ENCODE measurements around the gene SLIT3. TPM values are rescaled to one million over a fixed set of nuclear protein-coding genes. Genes with fewer than 3 reads are reported as not detected.

The SLIT3 gene
- polyA plus RNA-seq, 4 donors, result 55.4 to 60.5 (median 57.8) TPM

DNA sequence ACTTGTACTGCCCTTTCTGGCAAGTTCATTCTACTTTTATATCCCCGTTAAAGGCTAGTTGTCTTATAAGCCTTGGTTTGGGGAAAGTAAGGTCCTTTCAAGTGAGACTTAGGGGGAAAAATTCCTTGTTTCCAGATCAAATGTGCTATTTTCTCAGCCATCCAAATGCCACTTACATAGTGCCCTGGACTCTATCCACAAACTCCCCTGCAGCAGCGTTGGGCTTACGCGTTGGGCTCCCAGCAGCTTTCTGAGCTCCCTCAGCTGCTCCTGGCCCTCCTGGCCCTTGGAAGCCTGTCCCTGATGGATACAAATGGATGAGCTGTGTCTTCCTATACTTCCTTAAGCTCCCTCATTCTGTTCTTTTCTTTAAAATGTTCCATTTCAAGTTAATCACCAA, 442.6 kb downstream of the SLIT3 start:
- no peak for DNase-seq (ENCODE audit: low read depth in 4 of 4, low spot score in 3 of 4)

DNA sequence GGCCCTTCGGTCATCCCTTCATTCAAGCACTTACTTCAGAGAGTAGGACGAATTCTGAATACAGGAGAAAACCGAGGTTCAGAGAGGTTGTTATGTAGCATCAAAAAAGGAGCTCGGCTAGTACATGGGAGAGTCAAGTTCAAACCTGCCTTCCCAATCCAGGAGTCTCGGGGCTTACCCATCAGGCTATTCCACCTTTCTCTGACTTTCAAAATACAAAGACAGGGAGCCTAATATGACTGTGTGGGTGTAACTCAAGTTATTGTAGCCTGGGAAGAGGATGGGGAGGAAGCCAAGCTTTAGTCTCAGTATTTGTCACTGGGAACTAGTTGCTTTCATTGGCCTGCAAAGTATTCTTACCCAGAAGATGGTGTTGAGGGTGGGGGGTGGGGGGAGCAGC, 447.0 kb downstream of the SLIT3 start:
- no peak for DNase-seq (ENCODE audit: low read depth in 4 of 4, low spot score in 3 of 4)

DNA sequence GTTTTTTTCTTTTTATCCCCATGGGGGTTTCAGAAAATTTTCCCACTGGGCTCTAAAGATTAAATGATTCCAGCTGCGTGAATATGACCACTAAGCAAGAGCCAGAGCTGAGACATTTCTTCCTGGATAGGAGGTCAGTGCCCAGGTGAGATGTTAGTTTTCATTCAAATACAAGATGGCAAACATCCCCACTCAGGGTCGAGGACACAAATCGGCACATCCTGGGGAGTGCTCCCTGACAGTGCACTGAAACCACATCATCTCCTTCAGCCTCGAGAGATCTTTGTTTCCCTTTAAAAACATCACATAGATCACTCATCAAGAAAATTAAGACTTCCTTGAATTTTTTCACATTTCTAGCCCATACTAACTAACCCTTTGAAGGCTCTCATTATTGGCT, 448.6 kb downstream of the SLIT3 start:
- DNase-seq (ENCODE audit: low read depth in 4 of 4, low spot score in 3 of 4), result no peak

DNA sequence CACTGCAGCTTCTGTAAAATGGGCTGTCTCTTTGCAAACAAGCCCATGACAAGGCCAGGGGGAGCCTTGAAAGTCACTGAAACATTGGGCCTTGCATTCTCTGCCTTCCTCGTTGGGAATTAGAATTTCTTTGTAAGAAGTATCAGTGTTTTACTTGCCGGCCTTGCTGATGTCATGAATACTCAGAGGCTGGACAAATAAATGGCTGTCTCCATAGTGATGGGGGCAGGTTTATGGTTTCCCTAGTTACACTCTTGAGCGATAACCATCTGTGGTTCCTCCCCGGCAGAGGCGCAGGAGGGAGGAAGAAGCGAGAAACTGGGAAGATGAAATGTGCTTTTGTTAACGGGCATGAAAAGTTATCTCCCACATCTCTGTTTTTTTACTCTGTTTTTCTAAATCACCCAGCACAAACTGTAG, 449.0 kb downstream of the SLIT3 start:
- DNase-seq (ENCODE audit: low read depth in 4 of 4, low spot score in 3 of 4), result peak in 2 of 4 donors; percentile 60 to 71

DNA sequence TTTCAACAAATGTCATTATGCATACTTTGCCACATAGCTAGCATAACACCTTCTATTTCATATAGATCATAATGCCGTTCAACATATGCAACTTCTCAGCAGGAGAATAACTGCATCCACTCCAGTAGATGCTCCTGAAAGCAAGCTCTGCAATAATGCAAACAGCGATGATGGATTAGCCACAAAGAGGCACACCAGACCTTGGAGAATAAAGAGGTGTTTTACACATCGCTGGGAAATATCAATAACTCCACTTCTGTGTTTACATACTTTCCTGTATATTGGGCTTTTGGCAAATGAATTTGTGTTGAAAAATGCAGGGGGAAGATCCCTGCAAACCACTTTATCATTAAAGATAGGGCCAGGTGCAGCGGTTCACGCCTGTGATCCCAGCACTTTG, 450.3 kb downstream of the SLIT3 start:
- no peak for DNase-seq (ENCODE audit: low read depth in 4 of 4, low spot score in 3 of 4)

DNA sequence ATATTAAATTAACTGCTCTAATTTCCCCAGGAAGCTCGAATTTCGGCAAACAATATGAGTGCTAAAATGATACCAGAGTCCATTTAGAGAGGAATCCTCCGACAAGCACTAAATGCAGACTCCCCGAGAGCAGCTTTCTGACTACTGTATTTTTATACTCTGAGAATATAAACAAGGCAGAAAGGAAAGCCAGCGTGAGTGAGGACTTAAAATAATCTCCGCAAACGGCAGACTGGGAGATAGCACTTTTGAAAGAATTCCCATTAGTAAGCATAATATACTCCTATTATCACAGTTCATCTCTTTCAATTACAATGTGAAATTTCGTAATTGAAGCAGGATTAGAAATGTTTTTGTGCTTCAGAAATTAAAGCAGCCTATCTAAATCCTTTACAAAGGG, 452.4 kb downstream of the SLIT3 start:
- no peak for DNase-seq (ENCODE audit: low read depth in 4 of 4, low spot score in 3 of 4)

DNA sequence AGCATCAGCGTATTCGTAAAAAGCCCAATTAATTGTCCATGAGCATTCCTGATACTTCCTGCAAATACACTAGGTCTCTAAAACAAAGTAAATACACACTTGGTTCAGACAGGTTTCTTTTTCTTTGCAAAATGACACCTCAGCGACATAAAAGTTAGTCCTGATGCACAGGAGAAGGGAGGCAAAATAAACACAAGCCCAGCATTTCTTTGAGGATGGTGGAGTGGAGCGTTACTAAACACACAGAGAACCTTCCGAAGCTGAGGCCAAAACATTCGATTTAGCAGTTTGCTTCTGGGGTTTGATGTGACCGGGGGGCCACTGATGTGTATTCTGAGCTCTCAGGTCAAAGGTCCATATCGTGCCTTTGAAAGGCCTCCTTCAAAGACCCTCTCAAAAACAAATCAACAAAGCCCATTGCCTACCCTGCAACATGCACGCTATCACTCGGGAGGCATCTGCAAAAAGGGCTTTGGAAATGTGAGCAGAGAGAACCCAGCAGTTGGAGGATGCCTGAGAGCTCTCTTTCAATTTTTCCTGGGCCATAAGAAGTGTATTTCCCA, 453.3 kb downstream of the SLIT3 start:
- no peak for DNase-seq (ENCODE audit: low read depth in 4 of 4, low spot score in 3 of 4)

DNA sequence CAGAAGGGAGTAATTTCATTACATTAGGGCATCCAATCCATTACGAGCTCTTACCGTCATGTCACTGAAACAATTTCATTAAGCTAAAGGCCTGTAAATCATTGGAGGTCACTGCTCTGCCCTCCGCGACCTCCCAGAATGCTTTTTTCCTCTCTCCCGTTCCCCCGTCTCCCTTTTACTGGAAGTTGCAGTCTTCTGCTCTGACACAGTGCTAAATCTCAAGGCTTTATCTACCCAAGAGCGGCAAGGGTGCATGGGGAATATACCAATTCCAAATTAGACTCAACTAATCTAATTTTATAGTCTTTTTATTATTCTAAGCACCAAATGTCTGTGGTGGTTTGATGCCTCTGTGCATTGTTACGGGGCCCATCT, 456.0 kb downstream of the SLIT3 start:
- DNase-seq (ENCODE audit: low read depth in 4 of 4, low spot score in 3 of 4), result no peak

DNA sequence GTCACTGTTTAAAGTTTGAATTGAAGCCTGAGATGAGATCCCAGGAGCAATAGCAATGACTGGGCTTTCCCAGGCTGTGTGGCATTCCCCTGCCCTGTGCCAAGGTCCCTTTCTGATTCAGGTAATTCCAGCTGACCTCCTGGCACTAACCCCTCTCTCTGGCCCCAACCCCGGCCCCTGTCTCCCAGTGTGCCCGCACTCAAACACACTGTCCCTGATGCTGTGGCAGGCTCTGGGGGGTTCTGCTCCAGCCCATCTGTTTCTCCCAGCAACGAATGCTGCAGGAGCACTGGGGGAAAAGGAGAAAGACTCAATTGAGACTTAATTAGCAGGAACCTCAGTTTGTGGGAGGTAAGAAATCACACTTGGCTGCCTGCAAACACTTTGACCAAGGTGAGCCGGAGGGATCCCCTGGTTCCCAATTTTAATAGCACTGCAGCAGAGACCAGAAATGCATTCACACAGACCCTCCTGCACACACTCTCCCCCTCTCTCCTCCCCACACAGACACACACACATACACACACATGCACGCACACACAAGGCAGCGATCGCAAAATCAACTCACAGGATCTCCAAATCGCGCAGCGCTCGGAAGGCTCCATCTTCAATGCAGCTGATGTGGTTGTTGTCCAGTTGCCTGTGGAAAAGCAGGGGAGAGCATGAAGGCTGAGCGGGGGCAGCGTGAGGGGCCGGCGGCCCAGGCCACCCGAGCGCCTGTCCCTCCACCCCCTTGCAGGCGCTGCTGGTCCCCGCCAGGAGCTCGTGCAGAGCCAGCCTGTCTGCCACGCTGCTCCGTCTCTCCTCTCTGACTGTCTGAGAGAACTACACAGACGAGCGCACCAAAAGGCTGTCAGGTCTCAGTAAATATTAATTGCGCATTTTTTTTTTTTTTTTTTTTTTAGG, 456.7 kb downstream of the SLIT3 start:
- DNase-seq (ENCODE audit: low read depth in 4 of 4, low spot score in 3 of 4), result no peak

DNA sequence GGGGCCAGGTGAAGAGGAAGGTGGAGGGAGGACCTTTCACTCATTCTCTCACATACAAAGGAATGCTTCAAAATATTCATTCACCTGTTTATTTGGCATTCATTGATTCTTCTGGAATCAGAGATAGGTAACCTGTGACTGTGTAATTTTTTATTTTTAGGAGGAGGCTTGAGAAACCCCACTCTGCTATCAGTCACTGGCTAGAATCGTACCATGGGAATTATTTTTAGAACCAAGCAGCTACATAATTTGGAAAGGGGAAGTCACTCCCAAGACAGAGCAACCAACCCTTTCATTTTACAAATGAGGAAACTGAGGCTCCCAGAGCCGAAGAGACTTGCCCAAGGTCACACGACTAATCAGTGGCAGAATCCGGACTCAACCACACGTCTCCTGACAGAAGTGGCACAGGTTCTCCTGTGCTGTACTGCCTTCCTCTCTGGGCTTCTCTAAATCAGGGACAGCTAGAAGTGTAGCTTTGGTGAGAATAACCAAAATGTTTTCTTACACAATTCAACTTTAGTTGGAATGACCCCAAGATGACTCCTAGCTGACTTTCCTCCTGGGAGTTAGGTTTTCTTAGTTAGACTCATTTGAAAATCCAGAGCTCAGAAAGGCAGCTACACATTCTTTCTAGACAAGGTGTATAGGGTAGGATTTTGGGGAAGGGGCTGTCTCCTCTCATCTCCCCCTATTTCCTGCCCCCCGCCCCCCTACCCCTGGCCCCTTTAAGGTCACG, 457.5 kb downstream of the SLIT3 start:
- no peak for DNase-seq (ENCODE audit: low read depth in 4 of 4, low spot score in 3 of 4)

DNA sequence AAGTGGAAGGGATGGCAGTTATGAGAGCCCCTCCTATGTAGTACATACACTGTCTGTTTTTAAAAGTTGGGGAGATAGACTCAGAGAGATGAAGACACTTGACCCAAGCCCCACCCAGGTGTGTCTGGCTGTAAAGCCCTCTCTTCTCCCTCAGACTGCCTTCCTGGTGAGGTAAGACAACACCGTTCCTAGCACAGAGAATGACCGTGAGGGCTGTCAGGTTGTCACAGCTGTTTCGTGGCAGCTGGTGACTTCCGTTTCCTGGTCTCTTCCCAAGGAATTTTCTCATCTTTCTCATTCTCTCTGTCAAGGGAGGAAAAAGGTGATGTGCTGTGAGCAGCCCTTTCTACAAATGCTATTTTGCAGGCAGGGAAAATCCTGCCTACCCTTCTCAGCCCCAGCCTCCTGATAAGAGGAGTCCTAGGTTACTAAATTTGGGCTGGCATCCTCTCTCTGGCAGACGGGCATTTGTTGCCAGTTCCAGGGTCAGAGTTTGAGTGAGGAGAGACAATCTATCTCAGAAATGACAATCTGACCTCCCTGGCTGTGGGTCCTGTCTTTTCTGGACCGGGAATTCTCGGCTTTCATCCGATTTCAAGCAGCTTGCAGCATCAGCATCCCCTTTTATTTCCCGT, 458.3 kb downstream of the SLIT3 start:
- no peak for DNase-seq (ENCODE audit: low read depth in 4 of 4, low spot score in 3 of 4)

DNA sequence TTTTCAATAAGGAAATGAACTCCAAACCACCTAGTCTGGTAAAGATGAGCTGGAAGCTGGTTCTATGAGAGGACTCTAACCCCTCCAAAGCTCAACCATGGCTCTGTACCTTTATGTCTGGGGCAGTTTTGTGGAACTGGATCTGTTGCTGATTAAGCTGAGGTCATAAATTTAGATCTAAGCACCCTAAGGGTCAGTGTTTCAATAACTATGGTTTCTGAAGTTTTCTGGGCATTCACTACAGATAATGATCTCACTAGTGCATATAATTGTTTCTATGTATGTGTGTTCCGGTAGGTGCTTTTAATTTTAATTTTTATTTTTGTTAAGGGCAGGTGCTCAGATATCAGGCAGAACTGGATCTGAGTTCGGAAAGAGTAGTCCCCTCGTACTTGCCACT, 463.1 kb downstream of the SLIT3 start:
- no peak for DNase-seq (ENCODE audit: low read depth in 4 of 4, low spot score in 3 of 4)

DNA sequence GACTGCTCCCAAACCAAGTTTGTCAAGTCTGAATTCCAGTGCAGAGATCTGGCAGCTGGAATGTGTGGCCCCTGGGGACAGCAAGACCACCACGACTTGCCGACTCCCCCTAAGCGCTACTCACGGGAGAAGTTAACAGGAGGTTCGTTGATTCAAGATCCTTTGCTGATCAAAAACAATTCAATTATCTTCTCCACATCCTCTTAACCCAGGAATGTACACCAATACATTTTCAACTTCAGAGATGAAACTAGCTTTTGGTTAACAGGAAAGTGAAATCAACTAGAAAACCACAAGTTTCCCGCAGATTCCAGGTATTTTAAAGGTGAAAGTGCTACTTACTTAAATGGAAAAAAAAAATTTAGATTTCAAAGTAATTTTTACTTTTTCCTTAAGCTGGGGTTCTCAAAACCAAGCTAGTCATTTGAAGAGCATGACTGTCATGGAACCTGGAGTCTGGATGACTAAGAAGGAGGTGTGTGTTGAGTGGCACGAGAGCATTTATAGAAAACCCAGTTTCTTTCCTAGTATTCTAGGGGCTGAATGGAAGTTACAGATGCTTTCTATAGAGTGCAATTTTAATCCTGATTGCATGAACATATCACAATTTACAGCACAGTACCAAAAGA, 464.2 kb downstream of the SLIT3 start:
- DNase-seq (ENCODE audit: low read depth in 4 of 4, low spot score in 3 of 4), result no peak

DNA sequence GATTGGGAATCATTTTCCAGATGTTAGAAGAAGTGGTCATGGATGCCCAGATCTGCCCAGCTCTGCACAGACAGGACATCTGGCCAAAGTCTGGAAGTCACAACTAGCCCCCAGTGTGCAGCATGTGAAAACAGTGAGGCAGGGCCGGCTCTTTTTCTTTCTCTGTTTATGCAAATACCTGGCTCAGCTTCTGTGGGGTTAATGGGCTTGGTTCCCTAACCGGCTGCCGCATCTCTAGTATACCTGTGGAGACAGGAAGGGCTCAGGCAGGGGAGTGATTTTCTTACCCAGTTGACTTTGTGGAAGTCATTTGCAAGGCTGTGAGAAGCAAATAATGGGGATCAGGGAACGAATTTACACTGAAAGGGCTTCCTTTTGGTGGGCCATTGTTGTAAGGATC, 467.0 kb downstream of the SLIT3 start:
- no peak for DNase-seq (ENCODE audit: low read depth in 4 of 4, low spot score in 3 of 4)

DNA sequence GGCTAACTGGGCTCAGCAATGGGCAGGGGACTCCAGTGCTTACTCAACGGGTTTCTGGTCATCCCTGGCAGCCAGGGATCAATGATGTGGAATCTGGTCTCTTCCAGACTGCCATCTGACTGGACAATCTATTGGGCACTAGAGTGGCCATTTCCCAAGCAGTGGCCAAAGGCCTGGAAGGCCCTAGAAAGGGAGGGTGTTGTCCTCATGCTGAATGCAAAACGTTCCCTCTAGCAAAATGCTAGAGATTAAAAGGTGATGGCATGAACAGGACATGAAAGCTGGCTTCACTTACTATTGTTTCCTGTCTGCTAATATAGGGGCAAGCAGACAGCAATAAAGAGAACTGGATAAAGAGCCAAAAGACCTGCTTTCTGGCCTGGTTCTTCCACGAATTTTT, 467.6 kb downstream of the SLIT3 start:
- no peak for DNase-seq (ENCODE audit: low read depth in 4 of 4, low spot score in 3 of 4)

DNA sequence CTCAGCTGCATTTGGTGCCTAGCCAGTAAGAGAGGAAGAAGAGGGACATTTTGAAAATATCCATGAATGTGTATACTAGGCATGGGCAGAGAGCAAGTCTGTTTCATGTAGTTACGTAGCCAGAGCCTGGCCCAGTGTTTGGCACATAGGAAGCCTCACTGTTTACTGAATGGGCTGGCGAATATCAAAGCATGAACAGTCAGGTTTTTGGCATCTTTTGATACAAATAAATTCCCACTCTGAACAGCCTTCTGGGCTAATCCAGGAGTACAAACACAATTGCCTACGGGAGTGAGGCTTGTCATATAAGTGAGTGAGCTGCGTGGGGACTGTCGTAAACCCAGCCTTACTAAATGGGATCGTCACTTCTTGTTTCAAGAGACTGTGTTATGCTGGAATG, 468.6 kb downstream of the SLIT3 start:
- DNase-seq (ENCODE audit: low read depth in 4 of 4, low spot score in 3 of 4), result no peak

DNA sequence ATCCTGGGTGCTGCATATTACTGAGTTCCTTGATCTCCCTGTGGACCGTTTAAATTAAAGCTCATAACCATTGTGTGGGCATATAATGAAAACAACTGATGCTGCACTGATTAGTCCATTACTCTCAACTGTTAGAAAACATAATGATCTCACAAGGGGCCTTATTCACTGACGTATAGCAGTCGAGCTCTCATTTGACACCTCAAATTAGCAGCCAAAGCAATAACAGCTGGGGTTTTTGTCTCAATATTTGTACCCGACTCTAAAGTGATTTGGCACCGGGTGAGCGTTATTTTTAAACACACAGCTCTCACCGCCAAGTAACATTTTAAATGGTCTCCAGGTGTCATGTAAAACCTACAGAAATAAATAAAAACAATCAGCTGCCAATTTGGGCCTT, 469.6 kb downstream of the SLIT3 start:
- DNase-seq (ENCODE audit: low read depth in 4 of 4, low spot score in 3 of 4), result no peak

DNA sequence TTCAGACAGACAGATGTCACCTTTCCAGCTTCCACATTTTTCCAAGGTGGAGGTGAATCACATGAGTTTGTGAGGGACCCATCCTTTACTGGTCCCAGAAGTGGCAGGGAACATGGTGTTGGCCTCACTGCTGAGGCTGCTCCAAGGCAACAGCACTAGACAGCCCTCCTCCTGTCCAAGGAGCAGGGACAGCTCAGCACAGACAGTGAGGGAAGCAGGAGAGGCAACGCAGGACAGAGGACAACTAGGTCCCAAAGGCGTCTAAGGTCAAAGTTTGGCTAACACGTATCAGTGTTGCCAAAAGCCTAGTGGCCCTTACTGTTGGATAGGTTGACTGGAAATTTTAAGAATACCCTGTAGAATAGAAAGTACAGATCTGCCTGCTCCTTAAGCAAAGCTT, 470.1 kb downstream of the SLIT3 start:
- no peak for DNase-seq (ENCODE audit: low read depth in 4 of 4, low spot score in 3 of 4)

DNA sequence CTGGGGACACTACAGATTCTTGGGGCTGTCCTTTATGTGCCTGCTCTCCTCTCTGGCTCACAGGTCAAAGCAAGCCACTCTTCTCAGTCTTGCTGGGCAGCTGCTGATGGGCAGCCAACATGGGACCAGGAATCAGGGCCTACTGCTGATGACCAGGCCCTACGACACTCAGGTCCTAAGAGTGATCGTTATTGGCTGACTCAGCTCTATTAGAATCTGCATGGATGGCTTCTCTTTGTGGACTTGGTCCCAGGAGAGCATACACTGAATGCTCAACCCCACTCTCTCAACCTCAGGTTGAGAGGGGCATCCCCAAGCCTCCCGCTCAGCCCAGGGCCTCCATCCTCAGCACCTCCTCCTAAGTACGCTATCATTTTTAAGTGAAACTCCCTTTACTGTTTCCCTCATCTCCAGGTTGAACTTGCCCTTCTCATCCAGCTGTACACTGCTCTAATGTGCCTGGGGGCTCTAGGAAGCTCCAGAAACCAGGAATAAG, 471.0 kb downstream of the SLIT3 start:
- DNase-seq (ENCODE audit: low read depth in 4 of 4, low spot score in 3 of 4), result no peak

DNA sequence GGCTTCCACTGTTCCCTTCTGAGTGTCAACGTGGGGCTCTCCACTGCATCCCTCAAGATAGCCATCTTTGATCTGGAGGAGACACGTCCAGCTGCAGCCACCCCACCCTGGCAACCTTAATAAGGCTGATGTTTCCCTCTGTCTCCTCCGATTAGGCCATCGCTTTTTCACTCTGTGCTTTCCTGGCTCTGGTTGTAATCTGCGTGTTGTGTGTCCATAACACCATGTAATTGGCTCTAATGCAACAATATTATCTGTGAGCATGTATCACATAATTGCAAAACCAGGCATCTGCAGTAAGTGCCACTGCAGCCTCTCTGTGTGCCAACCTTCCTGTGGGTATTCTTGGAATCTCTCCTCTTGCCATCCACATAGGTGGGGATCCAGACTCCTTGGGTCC, 471.9 kb downstream of the SLIT3 start:
- no peak for DNase-seq (ENCODE audit: low read depth in 4 of 4, low spot score in 3 of 4)

DNA sequence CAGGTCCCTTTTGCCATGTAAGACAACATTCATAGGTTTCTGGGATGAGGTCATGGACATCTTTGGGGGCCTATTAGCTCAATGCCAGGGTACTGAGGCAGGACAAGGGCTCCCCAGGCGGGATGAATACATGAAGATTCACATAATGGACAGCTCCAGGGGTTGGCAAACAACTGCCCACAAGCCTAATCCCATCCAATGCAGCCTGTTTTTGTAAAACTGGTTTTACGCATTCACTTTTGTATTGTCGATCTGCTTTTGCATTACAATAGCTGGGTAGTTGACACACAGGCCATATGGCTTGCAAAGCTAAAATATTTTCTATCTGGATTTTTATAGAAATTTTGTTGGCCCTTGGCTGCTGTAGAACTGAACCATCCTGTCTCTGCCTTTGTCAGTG, 473.3 kb downstream of the SLIT3 start:
- no peak for DNase-seq (ENCODE audit: low read depth in 4 of 4, low spot score in 3 of 4)
